Measurements from ENCODE around the gene TTLL1. TPM values are rescaled to one million over a fixed set of nuclear protein-coding genes. Genes with fewer than 3 reads are reported as not detected.

The TTLL1 gene
- total RNA-seq: 6.3 and 11.1 TPM in 2 replicates

DNA sequence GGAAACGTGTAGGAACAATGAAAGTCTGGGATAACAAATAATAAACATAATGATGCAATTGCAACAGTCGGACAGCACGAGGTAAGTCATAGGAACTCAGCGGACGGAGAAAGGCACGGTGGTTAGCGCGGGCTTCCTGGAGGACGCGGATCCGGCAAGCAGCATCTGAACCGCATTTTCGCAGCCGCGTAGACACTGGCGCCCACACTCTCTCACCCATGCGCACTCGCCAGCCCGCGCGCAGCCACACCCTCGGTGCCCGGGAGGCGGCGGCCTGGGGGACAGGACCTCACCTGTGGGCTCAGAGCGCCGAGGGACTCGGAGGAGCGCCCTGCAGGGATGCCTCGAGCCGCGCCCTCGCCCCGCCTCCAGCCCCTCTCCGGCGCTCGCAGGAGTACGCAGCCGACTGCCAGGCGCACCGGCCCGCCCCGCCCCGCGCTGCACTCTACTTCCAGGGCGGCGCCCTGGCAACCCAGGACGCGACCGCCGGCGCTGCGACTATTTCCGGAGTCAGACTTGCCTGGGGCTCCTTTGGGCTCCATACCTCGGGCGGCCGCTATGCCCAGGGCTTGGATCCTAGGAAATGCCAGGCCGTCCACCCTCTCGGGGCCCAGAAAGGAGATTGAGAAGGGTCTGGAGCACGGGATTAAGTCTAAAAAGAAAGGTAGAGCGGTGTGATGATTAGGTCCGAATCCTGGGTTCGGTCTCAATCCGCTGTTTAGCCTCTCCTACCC is at the start of gene TTLL1:
TTLL1 (minus strand) TSS at position 408 of the 734 bp plus-strand sequence. CDS start 13,805 bp downstream, outside the sequence.
- peak; percentile 55 for DNase-seq (ENCODE audit: low read depth)
- H3K36me3 ChIP-seq (ENCODE audit: control insufficient read depth, insufficient read depth, low read length): peaks cover 2% of the 10 kb centered on the region
- no peak for FAIRE-seq
- H3K4me3 ChIP-seq (ENCODE audit: low read depth, low read length): peak within 1 kb of the TSS; percentile 43
- H3K27me3 ChIP-seq (ENCODE audit: control insufficient read depth, insufficient read depth, low read length): no peaks in the 10 kb centered on the region
- TF ChIP-seq, protein P1, sequence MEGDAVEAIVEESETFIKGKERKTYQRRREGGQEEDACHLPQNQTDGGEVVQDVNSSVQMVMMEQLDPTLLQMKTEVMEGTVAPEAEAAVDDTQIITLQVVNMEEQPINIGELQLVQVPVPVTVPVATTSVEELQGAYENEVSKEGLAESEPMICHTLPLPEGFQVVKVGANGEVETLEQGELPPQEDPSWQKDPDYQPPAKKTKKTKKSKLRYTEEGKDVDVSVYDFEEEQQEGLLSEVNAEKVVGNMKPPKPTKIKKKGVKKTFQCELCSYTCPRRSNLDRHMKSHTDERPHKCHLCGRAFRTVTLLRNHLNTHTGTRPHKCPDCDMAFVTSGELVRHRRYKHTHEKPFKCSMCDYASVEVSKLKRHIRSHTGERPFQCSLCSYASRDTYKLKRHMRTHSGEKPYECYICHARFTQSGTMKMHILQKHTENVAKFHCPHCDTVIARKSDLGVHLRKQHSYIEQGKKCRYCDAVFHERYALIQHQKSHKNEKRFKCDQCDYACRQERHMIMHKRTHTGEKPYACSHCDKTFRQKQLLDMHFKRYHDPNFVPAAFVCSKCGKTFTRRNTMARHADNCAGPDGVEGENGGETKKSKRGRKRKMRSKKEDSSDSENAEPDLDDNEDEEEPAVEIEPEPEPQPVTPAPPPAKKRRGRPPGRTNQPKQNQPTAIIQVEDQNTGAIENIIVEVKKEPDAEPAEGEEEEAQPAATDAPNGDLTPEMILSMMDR (IDR thresholded peaks at IDR 0.05; ENCODE audit: insufficient read depth, low read length, severe bottlenecking): no peak

DNA sequence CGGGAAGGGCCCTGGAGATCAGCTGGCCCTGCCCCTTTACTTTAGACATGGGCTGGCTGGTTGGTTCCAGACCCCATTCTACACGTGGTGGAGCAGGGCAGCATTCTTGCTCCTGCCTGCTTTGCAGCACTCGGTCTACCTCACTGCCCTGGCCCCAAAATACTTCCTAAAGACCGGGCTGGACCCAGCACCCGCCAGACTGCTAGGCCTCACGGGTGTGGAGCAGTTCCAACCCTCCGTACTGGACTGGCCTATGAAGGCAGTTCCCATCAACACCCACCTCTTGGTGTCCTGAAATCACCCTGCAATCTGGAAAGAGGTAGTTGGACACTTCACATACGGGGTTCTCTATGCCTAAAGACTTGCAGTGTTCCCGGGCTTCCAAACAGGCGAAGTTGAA is 47.6 kb upstream of the TTLL1 start:
- no peak overlapping the region for H3K4me3 ChIP-seq (ENCODE audit: low read depth, low read length)
- FAIRE-seq (no peak), DNase-seq (ENCODE audit: low read depth) (no peak)
- H3K27me3 ChIP-seq (ENCODE audit: control insufficient read depth, insufficient read depth, low read length): no peaks in the 10 kb centered on the region
- H3K36me3 ChIP-seq (ENCODE audit: control insufficient read depth, insufficient read depth, low read length): peaks cover 31% of the 10 kb centered on the region
- TF ChIP-seq, protein P1 (IDR thresholded peaks at IDR 0.05; ENCODE audit: insufficient read depth, low read length, severe bottlenecking): no peak

DNA sequence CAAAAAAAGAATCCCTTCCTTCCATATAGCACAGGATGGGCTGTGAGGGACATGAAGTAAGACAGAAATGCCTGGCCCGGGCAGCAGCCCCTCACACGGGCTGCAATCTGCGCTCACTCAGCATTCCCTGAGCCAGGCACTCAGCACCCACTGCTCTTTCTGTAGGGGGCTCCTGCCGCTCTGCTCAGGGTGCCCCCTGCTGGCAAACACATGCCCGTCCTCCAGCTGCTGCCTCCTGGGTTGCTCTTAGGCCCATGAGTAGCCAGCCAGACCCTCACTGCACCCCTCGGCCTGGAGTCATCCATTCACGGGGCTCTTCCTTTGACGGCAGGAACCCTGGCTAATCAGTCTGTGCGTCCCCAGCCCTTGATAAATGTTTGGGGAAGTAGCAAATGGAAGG is 47.1 kb upstream of the TTLL1 start:
- H3K36me3 ChIP-seq (ENCODE audit: control insufficient read depth, insufficient read depth, low read length): peaks cover 31% of the 10 kb centered on the region

DNA sequence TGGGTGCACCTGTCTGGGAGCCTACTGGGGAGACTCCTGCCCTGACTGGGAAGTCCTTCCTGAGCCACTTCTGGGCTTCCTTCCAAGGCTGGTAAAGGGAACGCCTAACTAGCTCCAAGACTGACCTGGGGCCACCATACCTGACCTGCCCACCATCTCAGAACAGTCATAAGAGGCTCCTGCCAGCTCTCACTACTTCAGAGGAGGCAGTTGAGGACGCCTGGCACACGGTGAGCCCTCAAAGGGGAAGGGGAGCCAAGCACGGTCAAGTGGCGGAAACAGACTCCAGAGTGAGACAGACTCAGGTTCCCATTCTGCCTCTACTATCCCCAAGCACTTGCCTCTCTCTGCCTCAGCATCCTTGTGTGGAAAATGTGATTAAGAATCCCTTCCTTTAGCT is 46.4 kb upstream of the TTLL1 start:
- FAIRE-seq (peak; percentile 91), DNase-seq (ENCODE audit: low read depth) (no peak)
- Histone ChIP-seq H3K36me3 (ENCODE audit: control insufficient read depth, insufficient read depth, low read length) (peaks cover 26% of the 10 kb centered on the region), H3K4me3 (ENCODE audit: low read depth, low read length) (no peak overlapping the region), H3K27me3 (ENCODE audit: control insufficient read depth, insufficient read depth, low read length) (no peaks in the 10 kb centered on the region)
- TF ChIP-seq, protein P1 (IDR thresholded peaks at IDR 0.05; ENCODE audit: insufficient read depth, low read length, severe bottlenecking): no peak

More for the DNA sequence above, 47.1 kb upstream of the TTLL1 start:
- no peak for FAIRE-seq
- TF ChIP-seq, protein P1 (IDR thresholded peaks at IDR 0.05; ENCODE audit: insufficient read depth, low read length, severe bottlenecking): peak; percentile 85
- Histone ChIP-seq H3K4me3 (ENCODE audit: low read depth, low read length) (no peak overlapping the region), H3K27me3 (ENCODE audit: control insufficient read depth, insufficient read depth, low read length) (no peaks in the 10 kb centered on the region)
- DNase-seq (ENCODE audit: low read depth): no peak

DNA sequence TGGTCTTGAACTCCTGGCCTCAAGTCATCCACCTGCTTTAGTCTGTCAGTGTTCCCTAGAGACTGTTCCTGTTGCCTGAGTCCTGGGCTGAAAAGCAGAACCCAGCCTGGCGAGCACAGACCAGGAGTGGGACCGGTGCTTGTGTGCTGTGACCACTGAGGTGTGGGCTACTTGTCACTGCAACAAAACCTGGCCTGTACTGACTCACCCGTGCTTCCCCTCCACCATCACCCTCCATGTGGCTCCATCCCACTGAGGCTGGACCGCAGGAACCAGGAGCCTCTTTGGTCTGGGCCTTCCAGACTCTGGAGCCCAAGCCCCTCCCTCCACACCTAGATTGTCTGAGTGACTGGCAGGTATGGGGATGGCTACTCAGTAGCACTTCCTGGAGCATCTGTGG is 45.4 kb upstream of the TTLL1 start:
- Histone ChIP-seq H3K27me3 (ENCODE audit: control insufficient read depth, insufficient read depth, low read length) (no peaks in the 10 kb centered on the region), H3K36me3 (ENCODE audit: control insufficient read depth, insufficient read depth, low read length) (peaks cover 27% of the 10 kb centered on the region), H3K4me3 (ENCODE audit: low read depth, low read length) (no peak overlapping the region)
- TF ChIP-seq, protein P1 (IDR thresholded peaks at IDR 0.05; ENCODE audit: insufficient read depth, low read length, severe bottlenecking): no peak
- DNase-seq (ENCODE audit: low read depth) (no peak), FAIRE-seq (no peak)

DNA sequence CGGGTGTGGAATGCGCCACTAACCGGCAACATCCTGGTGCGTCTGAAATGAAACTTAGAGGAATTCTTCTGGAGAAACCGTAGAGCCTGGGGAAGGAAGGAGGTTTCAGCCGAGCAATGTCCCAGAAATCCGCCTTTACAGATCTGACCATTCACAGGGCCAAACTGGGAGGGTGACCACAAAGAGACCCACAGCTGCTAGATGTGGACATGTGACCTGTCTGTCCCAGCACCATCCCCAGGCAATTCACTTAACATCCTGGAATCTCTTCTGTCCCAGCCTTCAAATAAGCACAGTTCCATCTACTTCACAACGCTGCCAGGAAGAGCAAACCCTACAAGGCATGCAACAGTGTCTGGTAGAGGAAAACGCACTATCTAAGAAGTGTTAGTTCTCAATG is 44.2 kb upstream of the TTLL1 start:
- no peak overlapping the region for H3K4me3 ChIP-seq (ENCODE audit: low read depth, low read length)
- TF ChIP-seq, protein P1 (IDR thresholded peaks at IDR 0.05; ENCODE audit: insufficient read depth, low read length, severe bottlenecking): no peak
- H3K36me3 ChIP-seq (ENCODE audit: control insufficient read depth, insufficient read depth, low read length): peaks cover 27% of the 10 kb centered on the region
- H3K27me3 ChIP-seq (ENCODE audit: control insufficient read depth, insufficient read depth, low read length): no peaks in the 10 kb centered on the region
- DNase-seq (ENCODE audit: low read depth): no peak
- no peak for FAIRE-seq
